Esophagus muscularis mucosa (tissue), 4 donors: Measurements from ENCODE around the gene FCHSD1.

ENCODE experiments used
- EP300 ChIP-seq: sonication (generic); formaldehyde crosslinking; IDR thresholded peaks from one replicate; pipeline ENCODE4 v1.6.1; 2017; ENCODE audit warnings: antibody characterized with exemption
- POLR2A ChIP-seq: fragments of 450-650 bp; IDR thresholded peaks from one replicate; pipeline ENCODE4 v1.6.1; 2017; ENCODE audit warnings: antibody characterized with exemption, moderate library complexity, mild to moderate bottlenecking, low read depth
- TF ChIP-seq, protein P1 (sequence below), 3 experiments: fragments of 200-600 bp in 2 of 3; fragments of 450-650 bp in 1 of 3; sonication (generic) in 2 of 3; IDR thresholded peaks; one replicate each; pipeline ENCODE4 v1.5.1; 2017 to 2019; ENCODE audit warnings: antibody characterized with exemption in 3 of 3, mild to moderate bottlenecking in 2 of 3, moderate library complexity in 1 of 3

DNA sequence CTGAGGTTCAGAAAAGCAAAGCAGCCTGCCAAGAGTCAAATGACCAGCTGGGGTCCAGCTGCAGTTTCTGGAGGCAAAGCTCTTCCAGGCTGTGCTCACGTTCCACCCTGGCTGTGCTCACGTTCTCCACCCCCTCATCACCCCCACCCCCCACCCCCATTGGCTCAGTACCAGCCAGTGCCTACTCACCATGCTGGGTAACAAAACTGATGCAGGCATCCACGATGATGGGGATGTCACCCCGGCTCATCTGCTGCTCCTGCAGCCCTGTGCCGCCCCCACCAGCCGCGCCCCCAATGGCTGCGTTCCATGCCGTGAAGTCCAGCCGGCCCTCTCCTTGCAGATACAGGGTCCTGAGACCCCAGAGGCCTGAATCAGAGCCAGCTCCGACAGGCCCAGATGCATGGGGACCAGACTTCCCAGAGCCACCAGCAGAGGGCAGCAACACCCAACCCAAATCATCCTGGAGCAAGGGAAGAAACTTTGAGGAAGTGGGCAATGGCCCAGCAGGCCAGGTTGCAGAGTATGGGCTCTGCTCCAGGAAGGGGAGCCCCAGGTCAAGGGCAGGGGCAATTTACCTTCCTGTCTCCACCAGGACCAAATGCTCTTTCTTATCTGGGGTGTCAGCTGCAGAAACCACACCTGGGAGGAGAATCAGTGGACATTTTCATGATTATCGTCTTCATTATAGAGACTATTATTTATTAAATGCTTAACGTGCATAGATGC, 13.7 kb upstream of the FCHSD1 start:
- TF ChIP-seq, protein P1, sequence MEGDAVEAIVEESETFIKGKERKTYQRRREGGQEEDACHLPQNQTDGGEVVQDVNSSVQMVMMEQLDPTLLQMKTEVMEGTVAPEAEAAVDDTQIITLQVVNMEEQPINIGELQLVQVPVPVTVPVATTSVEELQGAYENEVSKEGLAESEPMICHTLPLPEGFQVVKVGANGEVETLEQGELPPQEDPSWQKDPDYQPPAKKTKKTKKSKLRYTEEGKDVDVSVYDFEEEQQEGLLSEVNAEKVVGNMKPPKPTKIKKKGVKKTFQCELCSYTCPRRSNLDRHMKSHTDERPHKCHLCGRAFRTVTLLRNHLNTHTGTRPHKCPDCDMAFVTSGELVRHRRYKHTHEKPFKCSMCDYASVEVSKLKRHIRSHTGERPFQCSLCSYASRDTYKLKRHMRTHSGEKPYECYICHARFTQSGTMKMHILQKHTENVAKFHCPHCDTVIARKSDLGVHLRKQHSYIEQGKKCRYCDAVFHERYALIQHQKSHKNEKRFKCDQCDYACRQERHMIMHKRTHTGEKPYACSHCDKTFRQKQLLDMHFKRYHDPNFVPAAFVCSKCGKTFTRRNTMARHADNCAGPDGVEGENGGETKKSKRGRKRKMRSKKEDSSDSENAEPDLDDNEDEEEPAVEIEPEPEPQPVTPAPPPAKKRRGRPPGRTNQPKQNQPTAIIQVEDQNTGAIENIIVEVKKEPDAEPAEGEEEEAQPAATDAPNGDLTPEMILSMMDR (IDR thresholded peaks at IDR 0.05): peak; percentile 78 to 95 (median 80)
- TF ChIP-seq EP300 (no peak), POLR2A (no peak)
